GM12801 (cell line): ENCODE measurements around the gene CSHL1.
"Not testable (repeated sequence)": the region's sequence is repeated elsewhere in the genome, so short reads cannot be mapped to it uniquely, and the experiment has no call there.

Experiments
- TF ChIP-seq, protein P1 (sequence below): IDR thresholded peaks from one replicate; pipeline ENCODE4 v1.5.1; 2011; ENCODE audit warnings: control low read depth; ENCODE audit not compliant: insufficient read length; ENCODE audit errors: extremely low read depth

The CSHL1 gene

DNA sequence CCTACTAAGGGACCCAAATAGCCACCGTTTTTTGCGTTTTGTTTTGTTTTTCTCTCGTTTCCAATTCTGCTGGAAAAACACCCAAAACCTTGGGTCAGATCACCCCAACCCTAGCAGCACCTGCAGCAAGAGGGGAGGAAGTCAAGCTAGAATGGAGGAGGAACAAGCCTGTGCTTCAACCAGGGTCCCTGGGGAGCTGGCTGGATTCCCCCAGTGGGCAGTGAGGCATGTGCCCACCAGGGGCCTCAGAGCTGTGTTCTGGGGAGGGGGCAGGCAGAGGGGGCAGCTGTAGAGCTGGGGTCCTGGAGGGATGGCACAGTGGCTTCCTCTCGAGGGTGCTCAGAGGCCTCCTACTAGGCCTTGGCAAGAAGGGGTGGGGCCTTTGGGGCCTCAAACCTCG, 14.6 kb upstream of the CSHL1 start:
- TF ChIP-seq, protein P1, sequence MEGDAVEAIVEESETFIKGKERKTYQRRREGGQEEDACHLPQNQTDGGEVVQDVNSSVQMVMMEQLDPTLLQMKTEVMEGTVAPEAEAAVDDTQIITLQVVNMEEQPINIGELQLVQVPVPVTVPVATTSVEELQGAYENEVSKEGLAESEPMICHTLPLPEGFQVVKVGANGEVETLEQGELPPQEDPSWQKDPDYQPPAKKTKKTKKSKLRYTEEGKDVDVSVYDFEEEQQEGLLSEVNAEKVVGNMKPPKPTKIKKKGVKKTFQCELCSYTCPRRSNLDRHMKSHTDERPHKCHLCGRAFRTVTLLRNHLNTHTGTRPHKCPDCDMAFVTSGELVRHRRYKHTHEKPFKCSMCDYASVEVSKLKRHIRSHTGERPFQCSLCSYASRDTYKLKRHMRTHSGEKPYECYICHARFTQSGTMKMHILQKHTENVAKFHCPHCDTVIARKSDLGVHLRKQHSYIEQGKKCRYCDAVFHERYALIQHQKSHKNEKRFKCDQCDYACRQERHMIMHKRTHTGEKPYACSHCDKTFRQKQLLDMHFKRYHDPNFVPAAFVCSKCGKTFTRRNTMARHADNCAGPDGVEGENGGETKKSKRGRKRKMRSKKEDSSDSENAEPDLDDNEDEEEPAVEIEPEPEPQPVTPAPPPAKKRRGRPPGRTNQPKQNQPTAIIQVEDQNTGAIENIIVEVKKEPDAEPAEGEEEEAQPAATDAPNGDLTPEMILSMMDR: no peak

DNA sequence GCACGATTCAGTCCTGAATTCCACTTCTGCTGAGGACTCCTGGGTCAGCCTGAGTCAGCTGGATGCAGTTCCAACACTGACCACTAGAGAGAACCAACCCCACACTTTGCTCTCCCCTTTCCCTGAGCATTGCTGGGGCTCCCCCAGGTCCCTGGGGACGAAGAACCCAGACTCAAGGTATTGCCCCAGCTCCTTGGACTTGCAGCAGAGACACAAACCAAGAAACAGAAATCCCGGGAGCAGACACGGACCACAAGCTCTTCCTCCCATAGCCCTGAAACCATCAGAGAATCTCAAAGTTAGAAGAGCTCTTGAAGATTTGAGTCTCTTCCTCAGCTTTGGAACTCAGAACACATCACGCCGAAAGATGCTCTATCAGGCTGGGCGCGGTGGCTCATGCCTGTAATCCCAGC, 8.3 kb upstream of the CSHL1 start:
- TF ChIP-seq, protein P1: peak; percentile 31

- TF ChIP-seq, protein P1: not testable (repeated sequence)
These were observed 7.8 kb upstream of the CSHL1 start, which contains the start of gene GH1 for GRCh38 chr17:63918789-63919305. Gene GH1, minus strand, starts transcription at chr17:63918839. Its CDS starts 63 bp downstream, at chr17:63918776.

DNA sequence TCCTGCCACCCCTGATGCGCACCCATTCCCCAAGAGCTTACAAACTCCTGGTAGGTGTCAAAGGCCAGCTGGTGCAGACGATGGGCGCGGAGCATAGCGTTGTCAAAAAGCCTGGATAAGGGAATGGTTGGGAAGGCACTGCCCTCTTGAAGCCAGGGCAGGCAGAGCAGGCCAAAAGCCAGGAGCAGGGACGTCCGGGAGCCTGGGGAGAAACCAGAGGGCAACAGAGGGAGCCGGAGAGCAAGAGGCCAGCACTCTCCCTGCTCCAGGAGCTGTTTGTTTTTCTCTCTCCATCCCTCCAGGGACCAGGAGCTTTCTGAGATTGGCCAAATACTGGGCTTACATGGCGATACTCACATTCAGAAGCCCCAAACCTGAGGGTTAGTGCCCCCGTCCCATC, 7.2 kb upstream of the CSHL1 start:
- TF ChIP-seq, protein P1: no peak

DNA sequence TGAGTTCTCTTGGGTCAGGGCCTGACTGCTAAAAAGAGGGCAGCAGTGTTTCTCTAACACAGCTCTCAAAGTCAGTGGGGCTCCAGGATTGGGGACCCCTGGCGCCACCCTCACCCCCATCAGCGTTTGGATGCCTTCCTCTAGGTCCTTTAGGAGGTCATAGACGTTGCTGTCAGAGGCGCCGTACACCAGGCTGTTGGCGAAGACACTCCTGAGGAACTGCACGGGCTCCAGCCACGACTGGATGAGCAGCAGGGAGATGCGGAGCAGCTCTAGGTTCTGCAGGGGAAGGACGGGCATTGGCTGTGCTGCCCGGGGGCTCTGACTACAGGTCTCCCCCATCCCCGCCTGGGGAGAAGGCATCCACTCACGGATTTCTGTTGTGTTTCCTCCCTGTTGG, 6.6 kb upstream of the CSHL1 start:
- TF ChIP-seq, protein P1: no peak

DNA sequence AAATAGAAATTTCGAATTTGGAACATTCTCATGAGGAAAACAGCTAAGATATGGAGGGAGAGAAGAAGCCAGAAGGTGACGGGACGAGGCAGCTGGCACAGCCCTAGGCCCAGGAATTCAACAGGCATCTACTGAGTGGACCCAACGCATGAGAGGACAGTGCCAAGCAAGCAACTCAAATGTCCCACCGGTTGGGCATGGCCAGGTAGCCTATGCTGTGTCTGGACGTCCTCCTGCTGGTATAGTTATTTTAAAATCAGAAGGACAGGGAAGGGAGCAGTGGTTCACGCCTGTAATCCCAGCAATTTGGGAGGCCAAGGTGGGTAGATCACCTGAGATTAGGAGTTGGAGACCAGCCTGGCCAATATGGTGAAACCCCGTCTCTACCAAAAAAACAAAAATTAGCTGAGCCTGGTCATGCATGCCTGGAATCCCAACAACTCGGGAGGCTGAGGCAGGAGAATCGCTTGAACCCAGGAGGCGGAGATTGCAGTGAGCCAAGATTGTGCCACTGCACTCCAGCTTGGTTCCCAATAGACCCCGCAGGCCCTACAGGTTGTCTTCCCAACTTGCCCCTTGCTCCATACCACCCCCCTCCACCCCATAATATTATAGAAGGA, 5.6 kb upstream of the CSHL1 start:
- TF ChIP-seq, protein P1: no peak

DNA sequence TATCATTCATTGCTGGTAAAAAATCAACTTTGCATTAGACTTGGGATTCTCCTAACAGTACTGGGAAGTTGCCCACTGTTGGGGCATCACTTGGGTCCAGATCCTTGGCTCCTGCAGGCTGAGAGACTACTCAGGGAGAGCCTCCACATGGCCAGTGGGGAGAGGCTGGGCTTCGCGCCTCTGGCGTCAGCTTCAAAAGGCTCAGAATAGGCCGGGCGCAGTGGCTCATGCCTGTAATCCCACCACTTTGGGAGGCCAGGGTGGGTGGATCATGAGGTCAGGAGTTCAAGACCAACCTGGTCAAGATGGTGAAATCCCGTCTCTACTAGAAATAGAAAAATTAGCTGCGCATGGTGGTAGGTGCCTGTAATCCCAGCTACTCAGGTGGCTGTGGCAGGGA, 3.4 kb upstream of the CSHL1 start:
- TF ChIP-seq, protein P1: no peak

DNA sequence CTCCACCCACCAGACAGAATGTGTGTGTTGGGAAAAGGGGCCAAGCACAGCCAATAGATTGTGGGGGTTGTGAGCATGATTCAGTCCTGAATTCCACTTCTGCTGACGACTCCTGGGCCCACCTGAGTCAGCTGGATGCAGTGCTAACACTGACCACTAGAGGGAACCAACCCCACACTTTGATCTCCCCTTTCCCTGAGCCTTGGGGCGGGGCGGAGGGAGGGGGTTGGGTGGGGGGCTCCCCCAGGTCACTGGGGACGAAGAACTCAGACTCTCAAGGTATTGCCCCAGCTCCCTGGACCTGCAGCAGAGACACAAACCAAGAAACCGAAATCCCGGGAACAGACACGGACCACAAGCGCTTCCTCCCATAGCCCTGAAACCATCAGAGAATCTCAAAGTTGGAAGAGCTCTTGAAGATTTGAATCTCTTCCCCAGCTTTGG, 621 bp upstream of the CSHL1 start:
- TF ChIP-seq, protein P1: no peak
